Measurements from ENCODE around the gene ZNF385C.
A peak's percentile ranks its signal among the peaks of the same experiment; 100 is the strongest.

ZNF385C gene

GRCh38 chr17:41988418-41988817 is 109.9 kb downstream of the ZNF385C start:
- Mint-ChIP-seq H3K9me3 (no peaks in the 10 kb centered on the region), H3K36me3 (peaks cover 17% of the 10 kb centered on the region), H3K4me1 (peaks cover 4% of the 10 kb centered on the region), H3K27me3 (no peaks in the 10 kb centered on the region), H3K4me3 (no peak overlapping the region), H3K27ac (no peak overlapping the region)

- Mint-ChIP-seq H3K27me3 (no peaks in the 10 kb centered on the region), H3K4me1 (peaks cover 4% of the 10 kb centered on the region), H3K4me3 (no peak overlapping the region), H3K9me3 (no peaks in the 10 kb centered on the region), H3K36me3 (peaks cover 14% of the 10 kb centered on the region), H3K27ac (no peak overlapping the region)
These were observed 110.6 kb downstream of the ZNF385C start for GRCh38 chr17:41987642-41988041.

GRCh38 chr17:41986634-41987033 is 111.6 kb downstream of the ZNF385C start:
- Mint-ChIP-seq H3K27ac (no peak overlapping the region), H3K4me3 (no peak overlapping the region), H3K4me1 (peaks cover 4% of the 10 kb centered on the region), H3K27me3 (no peaks in the 10 kb centered on the region), H3K36me3 (peaks cover 16% of the 10 kb centered on the region), H3K9me3 (no peaks in the 10 kb centered on the region)

- Mint-ChIP-seq H3K4me3 (no peak overlapping the region), H3K36me3 (peaks cover 14% of the 10 kb centered on the region), H3K27me3 (no peaks in the 10 kb centered on the region), H3K4me1 (peaks cover 4% of the 10 kb centered on the region), H3K9me3 (no peaks in the 10 kb centered on the region), H3K27ac (no peak overlapping the region)
These were observed 112.4 kb downstream of the ZNF385C start for GRCh38 chr17:41985919-41986318.

GRCh38 chr17:41984454-41984853 is 113.8 kb downstream of the ZNF385C start:
- no peak overlapping the region for H3K27ac Mint-ChIP-seq
- H3K4me1 Mint-ChIP-seq, result peaks cover 4% of the 10 kb centered on the region
- peaks cover 15% of the 10 kb centered on the region for H3K36me3 Mint-ChIP-seq
- H3K27me3 Mint-ChIP-seq, result no peaks in the 10 kb centered on the region
- no peaks in the 10 kb centered on the region for H3K9me3 Mint-ChIP-seq
- no peak overlapping the region for H3K4me3 Mint-ChIP-seq

- Mint-ChIP-seq H3K4me3 (no peak overlapping the region), H3K27me3 (no peaks in the 10 kb centered on the region), H3K4me1 (peaks cover under 1% of the 10 kb centered on the region), H3K36me3 (peaks cover 13% of the 10 kb centered on the region), H3K9me3 (no peaks in the 10 kb centered on the region), H3K27ac (no peak overlapping the region)
These were observed 116.1 kb downstream of the ZNF385C start for GRCh38 chr17:41982026-41982760.

GRCh38 chr17:41977991-41978390 is 120.3 kb downstream of the ZNF385C start:
- Mint-ChIP-seq H3K4me1 (no peaks in the 10 kb centered on the region), H3K9me3 (no peaks in the 10 kb centered on the region), H3K4me3 (no peak overlapping the region), H3K27ac (peak overlapping the region; percentile 46), H3K27me3 (no peaks in the 10 kb centered on the region), H3K36me3 (peaks cover 11% of the 10 kb centered on the region)

GRCh38 chr17:41976142-41976768 is 122.0 kb downstream of the ZNF385C start:
- Mint-ChIP-seq H3K36me3 (peaks cover 7% of the 10 kb centered on the region), H3K4me1 (peaks cover 7% of the 10 kb centered on the region), H3K9me3 (no peaks in the 10 kb centered on the region), H3K27ac (peak overlapping the region; percentile 46), H3K27me3 (no peaks in the 10 kb centered on the region), H3K4me3 (no peak overlapping the region)

All from activated naive CD4-positive, alpha-beta T cell treated with anti-CD3 and anti-CD28 coated beads, Interleukin-2, amount 50 U/mL, for 24 hours (primary cell).